ENCODE measurements around the gene GRIK4. TPM values are rescaled to one million over a fixed set of nuclear protein-coding genes. Genes with fewer than 3 reads are reported as not detected.
A peak's percentile ranks its signal among the peaks of the same experiment; 100 is the strongest.

Gene GRIK4
- total and polyA plus RNA-seq, 9 of the 15 experiments (the other 6 are each of a cell fraction or from before 2014, with no cell fraction given) = not detected

DNA sequence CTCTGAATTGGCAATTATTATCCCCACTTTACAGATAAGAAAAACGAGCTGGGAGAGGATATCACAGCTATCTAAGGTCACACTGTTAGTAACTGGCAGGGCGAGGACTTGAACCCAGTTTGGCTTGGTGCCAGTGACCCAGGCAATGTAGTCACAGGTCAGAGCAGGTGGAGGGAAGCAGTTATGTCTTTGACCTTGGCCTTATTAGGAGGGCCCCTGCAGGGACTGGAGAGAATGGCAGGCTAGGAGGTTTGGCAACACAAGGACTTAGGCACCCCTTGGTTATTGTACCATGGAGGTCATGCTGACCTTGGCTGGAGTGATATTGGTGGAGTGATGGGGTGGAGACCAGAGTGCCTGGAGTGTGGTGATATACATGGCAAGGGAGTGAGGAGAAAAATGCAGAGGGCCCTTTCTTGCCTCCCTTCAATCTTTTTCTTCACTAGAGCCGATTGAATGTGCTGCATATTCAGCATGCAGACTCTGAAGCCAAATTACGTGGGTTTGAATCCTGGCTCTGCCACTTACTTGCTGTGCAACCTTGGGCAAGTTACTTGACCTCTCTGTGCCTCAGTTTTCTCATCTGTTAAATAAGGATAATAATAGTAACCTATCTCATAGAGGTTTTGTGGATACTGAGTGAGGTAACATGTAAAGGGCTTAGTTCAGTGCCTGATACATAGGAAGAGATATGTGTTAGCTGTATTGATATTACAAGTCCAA is 419.7 kb downstream of the GRIK4 start:
- no peak for FAIRE-seq
- no peak overlapping the region for H3K4me3 ChIP-seq
- in situ Hi-C loops (cut with MboI) = no loop called here
- no peaks in the 10 kb centered on the region for H3K9me3 ChIP-seq (replicated peaks; ENCODE audit: control insufficient read depth, insufficient read depth, low read depth, low read length)
- H3K27me3 ChIP-seq (ENCODE audit: control insufficient read depth in 2 of 2, insufficient read depth in 2 of 2, low read length in 2 of 2) = peaks cover 0 to 9% of the 10 kb centered on the region in 2 experiments; a peak in 2 of 5 replicates
- ChIA-PET CTCF (ENCODE audit: low intra/inter-chr PET ratio) (no interaction called here), POLR2A (interaction anchor here (0.7 kb wide), 1 partner anchor 210 kb away, joined by 3 read pairs; no protein-coding TSS in a partner anchor)
- H3K79me2 ChIP-seq (ENCODE audit: control insufficient read depth, insufficient read depth, low read length) = no peaks in the 10 kb centered on the region
- 0% methylated on average over 4 of the region's 4 CpGs for WGBS (ENCODE audit: insufficient coverage, low coverage, missing lambda C conversion rate)
- ATAC-seq = no peak
- DNase-seq (ENCODE audit: extremely low read depth in 1 of 4, low spot score in 3 of 4) = peak in 3 of 4 experiments; percentile 4 to 25 (median 24)
- no TSS peak for BruUV-seq (replicated peaks)
- no peak overlapping the region for H3K27ac ChIP-seq (ENCODE audit: extremely low read depth, low read depth, low read length)
- H3K4me1 ChIP-seq (replicated peaks in 1 of 2; ENCODE audit: control insufficient read depth in 2 of 2, insufficient read depth in 2 of 2, low read length in 2 of 2) = no peaks in the 10 kb centered on the region
- H2AFZ ChIP-seq (ENCODE audit: low read depth, low read length) = no peak overlapping the region
- H3K9me1 ChIP-seq (ENCODE audit: control insufficient read depth, insufficient read depth, low read length) = no peaks in the 10 kb centered on the region
- intact Hi-C loops (cut with micrococcal nuclease) = loop anchor here (5.0 kb wide), 2 partner anchors 181 to 261 kb away; no protein-coding TSS in a partner anchor
- no peaks in the 10 kb centered on the region for H3K36me3 ChIP-seq (ENCODE audit: control insufficient read depth, insufficient read depth, low read length)
- H3K4me2 ChIP-seq (ENCODE audit: insufficient read depth, low read length) = no peak overlapping the region
- no peaks in the 10 kb centered on the region for H4K20me1 ChIP-seq (replicated peaks; ENCODE audit: control insufficient read depth, insufficient read depth, low read length)
- no peak overlapping the region for H3K9ac ChIP-seq (ENCODE audit: insufficient read depth in 1 of 2, low read depth in 2 of 2, low read length in 2 of 2)
- TF ChIP-seq POLR2H (tag; IDR thresholded peaks at IDR 0.05; ENCODE audit: low read depth) (no peak), XRCC3 (IDR thresholded peaks at IDR 0.05) (no peak), ZNF140 (CRISPR knock-in tag; IDR thresholded peaks at IDR 0.05) (no peak), PHTF2 (CRISPR knock-in tag; IDR thresholded peaks at IDR 0.05) (no peak), GABPB1 (CRISPR knock-in tag; IDR thresholded peaks at IDR 0.05) (no peak), KDM1A (IDR thresholded peaks at IDR 0.05) (0 out of 4 replicates have a peak, but pooled peaks of 1 of the 2 experiments have one; percentile 17), CCNT2 (IDR thresholded peaks at IDR 0.05; ENCODE audit: borderline replicate concordance, extremely low read depth, insufficient read length, low read depth, low read length) (no peak), BCOR (IDR thresholded peaks at IDR 0.05) (peak; percentile 51; the same call in 1 of the 2 replicates), PML (IDR thresholded peaks at IDR 0.05; ENCODE audit: low read length) (no peak), NFIC (IDR thresholded peaks at IDR 0.05) (peak; percentile 81), DIDO1 (tag; IDR thresholded peaks at IDR 0.05; ENCODE audit: low read depth) (no peak), ZFP36 (IDR thresholded peaks at IDR 0.05; ENCODE audit: low read depth, low read length, partially characterized antibody) (peak; percentile 82), KLF16 (IDR thresholded peaks at IDR 0.05) (no peak), CXXC5 (CRISPR knock-in tag; IDR thresholded peaks at IDR 0.05) (no peak)
- TF ChIP-seq, protein P1, sequence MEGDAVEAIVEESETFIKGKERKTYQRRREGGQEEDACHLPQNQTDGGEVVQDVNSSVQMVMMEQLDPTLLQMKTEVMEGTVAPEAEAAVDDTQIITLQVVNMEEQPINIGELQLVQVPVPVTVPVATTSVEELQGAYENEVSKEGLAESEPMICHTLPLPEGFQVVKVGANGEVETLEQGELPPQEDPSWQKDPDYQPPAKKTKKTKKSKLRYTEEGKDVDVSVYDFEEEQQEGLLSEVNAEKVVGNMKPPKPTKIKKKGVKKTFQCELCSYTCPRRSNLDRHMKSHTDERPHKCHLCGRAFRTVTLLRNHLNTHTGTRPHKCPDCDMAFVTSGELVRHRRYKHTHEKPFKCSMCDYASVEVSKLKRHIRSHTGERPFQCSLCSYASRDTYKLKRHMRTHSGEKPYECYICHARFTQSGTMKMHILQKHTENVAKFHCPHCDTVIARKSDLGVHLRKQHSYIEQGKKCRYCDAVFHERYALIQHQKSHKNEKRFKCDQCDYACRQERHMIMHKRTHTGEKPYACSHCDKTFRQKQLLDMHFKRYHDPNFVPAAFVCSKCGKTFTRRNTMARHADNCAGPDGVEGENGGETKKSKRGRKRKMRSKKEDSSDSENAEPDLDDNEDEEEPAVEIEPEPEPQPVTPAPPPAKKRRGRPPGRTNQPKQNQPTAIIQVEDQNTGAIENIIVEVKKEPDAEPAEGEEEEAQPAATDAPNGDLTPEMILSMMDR (IDR thresholded peaks at IDR 0.05 in 2 of 3, conservative IDR thresholded peaks at IDR 0.05 in 1 of 3; ENCODE audit: insufficient read depth in 2 of 3, low read depth in 1 of 3, low read length in 3 of 3) = peak in 2 of 3 experiments; percentile 3 to 22; a peak in 2 of 6 replicates
- TF ChIP-seq, protein P2, sequence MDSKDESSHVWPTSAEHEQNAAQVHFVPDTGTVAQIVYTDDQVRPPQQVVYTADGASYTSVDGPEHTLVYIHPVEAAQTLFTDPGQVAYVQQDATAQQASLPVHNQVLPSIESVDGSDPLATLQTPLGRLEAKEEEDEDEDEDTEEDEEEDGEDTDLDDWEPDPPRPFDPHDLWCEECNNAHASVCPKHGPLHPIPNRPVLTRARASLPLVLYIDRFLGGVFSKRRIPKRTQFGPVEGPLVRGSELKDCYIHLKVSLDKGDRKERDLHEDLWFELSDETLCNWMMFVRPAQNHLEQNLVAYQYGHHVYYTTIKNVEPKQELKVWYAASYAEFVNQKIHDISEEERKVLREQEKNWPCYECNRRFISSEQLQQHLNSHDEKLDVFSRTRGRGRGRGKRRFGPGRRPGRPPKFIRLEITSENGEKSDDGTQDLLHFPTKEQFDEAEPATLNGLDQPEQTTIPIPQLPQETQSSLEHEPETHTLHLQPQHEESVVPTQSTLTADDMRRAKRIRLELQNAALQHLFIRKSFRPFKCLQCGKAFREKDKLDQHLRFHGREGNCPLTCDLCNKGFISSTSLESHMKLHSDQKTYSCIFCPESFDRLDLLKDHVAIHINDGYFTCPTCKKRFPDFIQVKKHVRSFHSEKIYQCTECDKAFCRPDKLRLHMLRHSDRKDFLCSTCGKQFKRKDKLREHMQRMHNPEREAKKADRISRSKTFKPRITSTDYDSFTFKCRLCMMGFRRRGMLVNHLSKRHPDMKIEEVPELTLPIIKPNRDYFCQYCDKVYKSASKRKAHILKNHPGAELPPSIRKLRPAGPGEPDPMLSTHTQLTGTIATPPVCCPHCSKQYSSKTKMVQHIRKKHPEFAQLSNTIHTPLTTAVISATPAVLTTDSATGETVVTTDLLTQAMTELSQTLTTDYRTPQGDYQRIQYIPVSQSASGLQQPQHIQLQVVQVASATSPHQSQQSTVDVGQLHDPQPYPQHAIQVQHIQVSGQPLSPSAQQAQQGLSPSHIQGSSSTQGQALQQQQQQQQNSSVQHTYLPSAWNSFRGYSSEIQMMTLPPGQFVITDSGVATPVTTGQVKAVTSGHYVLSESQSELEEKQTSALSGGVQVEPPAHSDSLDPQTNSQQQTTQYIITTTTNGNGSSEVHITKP (IDR thresholded peaks at IDR 0.05; ENCODE audit: partially characterized antibody) = no peak

Measured in K562 (cell line).